Neutrophil (primary cell): ENCODE measurements around the gene EIF2B1.

Source experiments
- H3K27ac ChIP-seq: fragments of 200-600 bp; sonication (generic); 2 replicates; pipeline ENCODE4 v1.5.1; 2016; ENCODE audit warnings: mild to moderate bottlenecking, moderate library complexity
- H3K27me3 ChIP-seq: fragments of 200-600 bp; sonication (generic); 2 replicates; pipeline ENCODE4 v1.6.0; 2016; ENCODE audit warnings: mild to moderate bottlenecking
- H3K36me3 ChIP-seq: fragments of 200-600 bp; sonication (generic); 2 replicates; pipeline ENCODE4 v1.5.1; 2017
- H3K4me1 ChIP-seq, 2 experiments: fragments of 200-600 bp in 1 of 2; sonication (generic) in 1 of 2; 1 replicate in 1 of 2; 2 replicates in 1 of 2; pipeline versions ENCODE4 v1.5.1 to v1.6.1; 2013 to 2016; ENCODE audit warnings: low read depth in 1 of 2, low read length in 1 of 2, mild to moderate bottlenecking in 1 of 2, moderate library complexity in 1 of 2; ENCODE audit not compliant: control insufficient read depth in 1 of 2, insufficient read depth in 1 of 2
- H3K4me3 ChIP-seq, 2 experiments: fragments of 200-600 bp in 1 of 2; sonication (generic) in 1 of 2; 1 replicate in 1 of 2; 2 replicates in 1 of 2; pipeline ENCODE4 v1.5.1; 2013 to 2016; ENCODE audit warnings: low read depth in 1 of 2, low read length in 1 of 2, mild to moderate bottlenecking in 1 of 2, moderate library complexity in 1 of 2
- H3K9me3 ChIP-seq: fragments of 200-600 bp; sonication (generic); 2 replicates; pipeline ENCODE4 v1.5.1; 2016
- TF ChIP-seq, protein P1 (sequence below): fragments of 200-600 bp; sonication (generic); IDR thresholded peaks from 2 replicates; pipeline ENCODE4 v1.5.1; 2016; ENCODE audit warnings: antibody characterized with exemption

Gene EIF2B1

DNA sequence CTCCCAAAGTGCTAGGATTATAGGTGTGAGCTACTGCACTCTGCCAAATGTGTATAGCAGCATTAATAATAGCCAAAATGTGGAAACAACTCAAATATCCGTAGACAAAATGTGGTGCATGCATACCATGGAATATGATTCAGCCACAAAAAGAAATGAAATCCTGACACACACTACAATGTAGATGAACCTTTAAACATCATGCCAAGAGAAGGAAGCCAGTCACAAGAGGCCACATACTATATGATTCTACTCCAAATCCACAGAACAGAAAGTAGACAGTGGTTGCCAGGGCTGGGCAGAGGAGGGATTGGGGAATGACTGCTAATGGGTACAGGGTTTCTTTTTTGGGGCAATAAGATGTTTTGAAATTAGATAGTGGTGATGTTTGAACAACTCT, 56.9 kb downstream of the EIF2B1 start:
- TF ChIP-seq, protein P1, sequence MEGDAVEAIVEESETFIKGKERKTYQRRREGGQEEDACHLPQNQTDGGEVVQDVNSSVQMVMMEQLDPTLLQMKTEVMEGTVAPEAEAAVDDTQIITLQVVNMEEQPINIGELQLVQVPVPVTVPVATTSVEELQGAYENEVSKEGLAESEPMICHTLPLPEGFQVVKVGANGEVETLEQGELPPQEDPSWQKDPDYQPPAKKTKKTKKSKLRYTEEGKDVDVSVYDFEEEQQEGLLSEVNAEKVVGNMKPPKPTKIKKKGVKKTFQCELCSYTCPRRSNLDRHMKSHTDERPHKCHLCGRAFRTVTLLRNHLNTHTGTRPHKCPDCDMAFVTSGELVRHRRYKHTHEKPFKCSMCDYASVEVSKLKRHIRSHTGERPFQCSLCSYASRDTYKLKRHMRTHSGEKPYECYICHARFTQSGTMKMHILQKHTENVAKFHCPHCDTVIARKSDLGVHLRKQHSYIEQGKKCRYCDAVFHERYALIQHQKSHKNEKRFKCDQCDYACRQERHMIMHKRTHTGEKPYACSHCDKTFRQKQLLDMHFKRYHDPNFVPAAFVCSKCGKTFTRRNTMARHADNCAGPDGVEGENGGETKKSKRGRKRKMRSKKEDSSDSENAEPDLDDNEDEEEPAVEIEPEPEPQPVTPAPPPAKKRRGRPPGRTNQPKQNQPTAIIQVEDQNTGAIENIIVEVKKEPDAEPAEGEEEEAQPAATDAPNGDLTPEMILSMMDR, result no peak
- Histone ChIP-seq H3K4me1 (peaks cover 0 to 13% of the 10 kb centered on the region in 2 experiments), H3K9me3 (no peaks in the 10 kb centered on the region), H3K4me3 (no peak overlapping the region), H3K27me3 (no peaks in the 10 kb centered on the region), H3K27ac (no peak overlapping the region), H3K36me3 (no peaks in the 10 kb centered on the region)

DNA sequence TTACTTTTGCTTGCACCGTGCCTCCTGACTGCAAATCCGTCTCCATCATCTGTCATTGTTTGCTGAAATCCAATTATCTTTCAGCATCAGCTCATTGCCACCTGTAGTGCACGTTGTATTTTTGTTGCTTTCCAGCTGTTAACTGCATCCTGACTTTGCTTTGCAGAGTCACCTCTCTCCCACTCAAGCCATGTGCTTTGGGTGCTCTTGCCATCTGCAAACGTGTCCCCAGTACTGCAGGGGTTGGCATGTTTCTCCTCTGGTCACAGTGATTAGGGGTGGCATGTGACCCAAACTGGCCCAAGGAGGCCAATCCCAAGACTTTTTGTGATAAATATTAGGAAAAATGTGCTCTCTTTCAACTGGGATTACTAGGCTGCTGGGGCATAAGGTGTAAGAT, 59.6 kb downstream of the EIF2B1 start:
- H3K4me1 ChIP-seq, result peaks cover 0 to 7% of the 10 kb centered on the region in 2 experiments
- H3K27me3 ChIP-seq, result no peaks in the 10 kb centered on the region
- TF ChIP-seq, protein P1, result no peak
- no peaks in the 10 kb centered on the region for H3K9me3 ChIP-seq
- H3K4me3 ChIP-seq, result no peak overlapping the region
- H3K27ac ChIP-seq, result no peak overlapping the region
- H3K36me3 ChIP-seq, result no peaks in the 10 kb centered on the region

DNA sequence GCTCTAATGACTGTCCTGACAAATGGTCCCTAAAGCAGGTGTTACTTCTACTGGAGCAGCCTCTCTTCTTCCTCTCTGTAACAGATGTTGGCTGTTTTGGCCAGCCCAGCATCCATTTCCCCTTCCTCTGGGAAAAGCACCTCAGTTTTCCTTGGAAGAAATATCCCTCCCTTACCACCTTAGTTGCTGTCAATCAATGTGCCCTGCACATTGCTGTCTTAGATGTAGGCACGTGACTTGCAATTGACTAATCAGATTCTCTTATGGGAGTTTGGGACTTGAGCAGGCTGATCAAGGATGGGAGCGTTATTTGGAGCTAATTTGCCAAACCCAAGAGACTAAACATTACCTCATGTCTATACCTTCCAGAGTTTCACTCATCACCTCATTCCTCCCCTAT, 61.1 kb downstream of the EIF2B1 start:
- Histone ChIP-seq H3K27me3 (no peaks in the 10 kb centered on the region), H3K27ac (no peak overlapping the region), H3K36me3 (no peaks in the 10 kb centered on the region), H3K4me3 (no peak overlapping the region), H3K9me3 (no peaks in the 10 kb centered on the region), H3K4me1 (peaks cover 0 to 7% of the 10 kb centered on the region in 2 experiments)
- TF ChIP-seq, protein P1, result no peak

DNA sequence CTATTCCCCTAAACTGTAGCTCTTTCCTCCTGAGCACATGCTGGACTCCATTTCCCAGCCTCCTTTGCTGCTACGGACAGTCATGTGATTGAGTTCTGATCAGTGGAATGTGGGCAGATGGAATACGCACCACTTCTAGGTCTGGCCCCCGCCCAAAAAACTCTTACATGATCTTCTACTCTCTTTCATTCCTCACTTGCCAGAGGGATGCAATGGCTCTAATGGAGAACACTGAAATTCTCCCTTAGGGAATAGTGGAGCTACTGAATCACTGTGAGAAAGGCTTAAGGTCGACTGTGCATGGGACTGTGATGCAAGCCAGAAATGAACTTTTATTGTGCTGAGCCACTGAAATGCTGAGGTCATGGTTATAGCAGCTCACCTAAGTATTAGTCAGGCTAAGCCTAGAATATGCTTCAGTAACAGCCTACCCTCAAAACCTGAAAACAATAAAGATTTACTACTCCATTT, 62.1 kb downstream of the EIF2B1 start:
- H3K4me1 ChIP-seq, result peaks cover 0 to 7% of the 10 kb centered on the region in 2 experiments
- H3K9me3 ChIP-seq, result no peaks in the 10 kb centered on the region
- no peak overlapping the region for H3K4me3 ChIP-seq
- H3K27me3 ChIP-seq, result no peaks in the 10 kb centered on the region
- H3K27ac ChIP-seq, result no peak overlapping the region
- TF ChIP-seq, protein P1, result no peak
- H3K36me3 ChIP-seq, result no peaks in the 10 kb centered on the region
